RWPE2 (cell line): ENCODE data around the gene CERK.

Experiments
- ATAC-seq: fragments of 200-7000 bp; cut with Tn5 transposase; 3 replicates; pipeline ENCODE4 v1.9.1; 2021; ENCODE audit warnings: low read depth
- DNase-seq: peaks from one replicate; pipeline ENCODE4 v3.0.0-alpha.2; 2020; ENCODE audit warnings: low spot score
- H3K27ac ChIP-seq: fragments of 450-650 bp; 2 replicates; pipeline ENCODE4 v1.5.1; 2017; ENCODE audit warnings: mild to moderate bottlenecking; ENCODE audit not compliant: poor library complexity, severe bottlenecking
- H3K27me3 ChIP-seq: fragments of 250-450 bp; sonication (Bioruptor Pico); 2 replicates; pipeline ENCODE4 v1.5.1; 2021; ENCODE audit warnings: mild to moderate bottlenecking, moderate library complexity; ENCODE audit not compliant: insufficient read depth, poor library complexity, severe bottlenecking
- H3K36me3 ChIP-seq: fragments of 250-450 bp; sonication (Bioruptor Pico); 2 replicates; pipeline ENCODE4 v1.5.1; 2020; ENCODE audit warnings: low read depth, mild to moderate bottlenecking, moderate library complexity
- H3K4me1 ChIP-seq: fragments of 250-450 bp; sonication (Bioruptor Pico); 2 replicates; pipeline ENCODE4 v1.5.1; 2021; ENCODE audit warnings: mild to moderate bottlenecking, moderate library complexity; ENCODE audit not compliant: insufficient read depth, poor library complexity, severe bottlenecking
- H3K4me3 ChIP-seq: fragments of 250-450 bp; sonication (Bioruptor Pico); 2 replicates; pipeline ENCODE4 v1.5.1; 2021; ENCODE audit warnings: mild to moderate bottlenecking, moderate library complexity; ENCODE audit not compliant: severe bottlenecking
- H3K9me3 ChIP-seq: fragments of 250-450 bp; sonication (Bioruptor Pico); 2 replicates; pipeline ENCODE4 v1.5.1; 2021; ENCODE audit warnings: mild to moderate bottlenecking, moderate library complexity; ENCODE audit not compliant: severe bottlenecking
- CTCF ChIP-seq: fragments of 450-650 bp; IDR thresholded peaks from one replicate; pipeline ENCODE4 v1.5.1; 2017; ENCODE audit warnings: mild to moderate bottlenecking, moderate library complexity; ENCODE audit not compliant: poor library complexity, severe bottlenecking

Gene CERK

GRCh38 chr22:46779651-46780050, 41.6 kb upstream of the CERK start:
- H3K9me3 ChIP-seq, result no peaks in the 10 kb centered on the region
- no peaks in the 10 kb centered on the region for H3K27me3 ChIP-seq
- no peak for ATAC-seq
- no peak for DNase-seq
- no peaks in the 10 kb centered on the region for H3K36me3 ChIP-seq
- no peak for TF ChIP-seq CTCF
- H3K4me1 ChIP-seq, result peaks cover 13% of the 10 kb centered on the region
- no peak overlapping the region for H3K27ac ChIP-seq
- no peak overlapping the region for H3K4me3 ChIP-seq

GRCh38 chr22:46779023-46779422, 41.0 kb upstream of the CERK start:
- no peaks in the 10 kb centered on the region for H3K9me3 ChIP-seq
- DNase-seq, result no peak
- H3K27me3 ChIP-seq, result no peaks in the 10 kb centered on the region
- no peak overlapping the region for H3K27ac ChIP-seq
- H3K36me3 ChIP-seq, result no peaks in the 10 kb centered on the region
- no peak for ATAC-seq
- H3K4me1 ChIP-seq, result peaks cover 19% of the 10 kb centered on the region
- no peak for TF ChIP-seq CTCF
- H3K4me3 ChIP-seq, result no peak overlapping the region

GRCh38 chr22:46777609-46777970, 39.5 kb upstream of the CERK start:
- Histone ChIP-seq H3K4me1 (peaks cover 25% of the 10 kb centered on the region), H3K9me3 (no peaks in the 10 kb centered on the region), H3K36me3 (no peaks in the 10 kb centered on the region), H3K27me3 (no peaks in the 10 kb centered on the region), H3K4me3 (no peak overlapping the region), H3K27ac (no peak overlapping the region)
- ATAC-seq, result no peak
- DNase-seq, result no peak
- TF ChIP-seq CTCF, result no peak

GRCh38 chr22:46776876-46777608, 39.0 kb upstream of the CERK start:
- TF ChIP-seq CTCF, result no peak
- Histone ChIP-seq H3K9me3 (no peaks in the 10 kb centered on the region), H3K36me3 (no peaks in the 10 kb centered on the region), H3K4me3 (no peak overlapping the region), H3K27ac (no peak overlapping the region), H3K27me3 (no peaks in the 10 kb centered on the region), H3K4me1 (peaks cover 25% of the 10 kb centered on the region)
- ATAC-seq (no peak), DNase-seq (no peak)
